K562 (cell line): ENCODE results near the gene SLC8A1. TPM values are rescaled to one million over a fixed set of nuclear protein-coding genes. Genes with fewer than 3 reads are reported as not detected.

ENCODE experiments used
- ATAC-seq: fragments of 200-7000 bp; cut with Tn5 transposase; 3 replicates; pipeline ENCODE4 v1.9.1; 2020; ENCODE audit warnings: moderate library complexity
- BruUV-seq: library from RNA; stranded (reverse); fragments of 400-500 nt; replicated peaks from 2 replicates; lab custom pipeline; 2021; lab: Mats Ljungman, UMichigan
- CTCF ChIA-PET: fragments of 300-600 bp; formaldehyde crosslinking; extraction: SDS; loops from one replicate; lab custom pipeline; 2021; ENCODE audit warnings: low intra/inter-chr PET ratio; lab: Yijun Ruan, JAX
- POLR2A ChIA-PET: fragments of 300-600, 350-650 bp; sonication (Branson Sonifier 250); formaldehyde crosslinking; extraction: SDS; loops from one replicate; lab custom pipeline; 2021; ENCODE audit warnings: antibody characterized with exemption, inconsistent platforms; lab: Yijun Ruan, JAX
- DNase-seq, 4 experiments: peaks; one replicate each; pipeline versions ENCODE4 v3.0.0 to v3.0.0-alpha.2; 2011 to 2018; ENCODE audit warnings: low spot score in 3 of 4, mixed read lengths in 3 of 4; ENCODE audit errors: extremely low read depth in 1 of 4
- FAIRE-seq: peaks from 2 replicates; lab custom pipeline; 2011; peaks lifted over from hg19 to GRCh38; lab: Jason Lieb, UNC
- H2AFZ ChIP-seq: 2 replicates; pipeline ENCODE4 v1.6.0; 2011; ENCODE audit warnings: low read depth, low read length, control low read depth, inconsistent platforms
- H3K27ac ChIP-seq: fragments of 200-600 bp; 3 replicates; pipeline ENCODE4 v1.8.0; 2011; ENCODE audit warnings: low read depth, mild to moderate bottlenecking, control low read depth, inconsistent platforms, low read length, moderate library complexity, mixed read lengths; ENCODE audit errors: extremely low read depth
- H3K27me3 ChIP-seq, 2 experiments: fragments of 300-600 bp in 1 of 2; 2 replicates in 1 of 2; 3 replicates in 1 of 2; pipeline versions ENCODE4 v1.6.0 to v1.8.0; 2011; ENCODE audit warnings: inconsistent platforms in 2 of 2, low read length in 2 of 2, mild to moderate bottlenecking in 1 of 2, mixed read lengths in 1 of 2, moderate library complexity in 1 of 2; ENCODE audit not compliant: control insufficient read depth in 2 of 2, insufficient read depth in 2 of 2
- H3K36me3 ChIP-seq: fragments of 300-600 bp; 3 replicates; pipeline ENCODE4 v1.8.0; 2011; ENCODE audit warnings: mild to moderate bottlenecking, low read length, inconsistent platforms; ENCODE audit not compliant: control insufficient read depth, insufficient read depth
- H3K4me1 ChIP-seq, 2 experiments: fragments of 200-600 bp in 1 of 2; replicated peaks in 1 of 2; 2 replicates in 1 of 2; 3 replicates in 1 of 2; pipeline versions ENCODE4 v1.5.1 to v1.8.0; 2011; ENCODE audit warnings: inconsistent platforms in 2 of 2, low read length in 2 of 2, mild to moderate bottlenecking in 1 of 2, mixed read lengths in 1 of 2, moderate library complexity in 1 of 2; ENCODE audit not compliant: control insufficient read depth in 2 of 2, insufficient read depth in 2 of 2
- H3K4me2 ChIP-seq: 2 replicates; pipeline ENCODE4 v1.6.1; 2011; ENCODE audit warnings: low read length, control low read depth, inconsistent platforms, mixed read lengths; ENCODE audit not compliant: insufficient read depth
- H3K4me3 ChIP-seq: fragments of 200-600 bp; sonication (generic), shearing (Covaris generic); 2 replicates; pipeline ENCODE4 v1.5.1; 2016; ENCODE audit warnings: control low read depth, inconsistent platforms
- H3K79me2 ChIP-seq: fragments of 200-600 bp; 3 replicates; pipeline ENCODE4 v1.8.0; 2011; ENCODE audit warnings: low read length, inconsistent platforms; ENCODE audit not compliant: control insufficient read depth, insufficient read depth
- H3K9ac ChIP-seq, 2 experiments: 2 replicates each; pipeline versions ENCODE4 v1.6.0 to v1.6.1; 2011; ENCODE audit warnings: low read depth in 2 of 2, low read length in 2 of 2, control low read depth in 1 of 2, inconsistent platforms in 1 of 2, mild to moderate bottlenecking in 1 of 2, mixed read lengths in 1 of 2; ENCODE audit not compliant: insufficient read depth in 1 of 2
- H3K9me1 ChIP-seq: one replicate; pipeline ENCODE4 v1.6.0; 2011; ENCODE audit warnings: inconsistent platforms, mild to moderate bottlenecking, low read length, moderate library complexity; ENCODE audit not compliant: control insufficient read depth, insufficient read depth
- H3K9me3 ChIP-seq: replicated peaks from 2 replicates; pipeline ENCODE4 v1.5.1; 2011; ENCODE audit warnings: low read depth, low read length, inconsistent platforms; ENCODE audit not compliant: control insufficient read depth, insufficient read depth
- H4K20me1 ChIP-seq: replicated peaks from 2 replicates; pipeline ENCODE4 v1.6.1; 2011; ENCODE audit warnings: low read length, inconsistent platforms, mixed read lengths; ENCODE audit not compliant: control insufficient read depth, insufficient read depth
- GTF2A2 ChIP-seq: IDR thresholded peaks from 2 replicates; pipeline ENCODE4 v1.6.1; 2016; ENCODE audit warnings: mild to moderate bottlenecking, missing genetic modification characterization, missing compliant biosample characterization
- HIVEP1 ChIP-seq: fragments of 250-450 bp; sonication (Bioruptor Pico); IDR thresholded peaks from 2 replicates; pipeline ENCODE4 v1.4.0; 2020; ENCODE audit warnings: mild to moderate bottlenecking
- MEF2D ChIP-seq: conservative IDR thresholded peaks from 2 replicates; pipeline ENCODE4 v1.6.1; 2016; ENCODE audit warnings: low read depth, missing genetic modification characterization, missing compliant biosample characterization
- MYC ChIP-seq, 2 experiments: fragments of 250-450 bp in 1 of 2; sonication (Bioruptor Pico) in 1 of 2; IDR thresholded peaks; 2 replicates each; pipeline versions ENCODE4 v1.5.1 to v1.6.1; 2012 to 2021; ENCODE audit warnings: low read depth in 2 of 2, borderline replicate concordance in 1 of 2, improper control_type of control experiment in 1 of 2, low read length in 1 of 2, mild to moderate bottlenecking in 1 of 2, moderate library complexity in 1 of 2
- NBN ChIP-seq: fragments of 450-650 bp; IDR thresholded peaks from 2 replicates; pipeline ENCODE4 v1.6.1; 2016; ENCODE audit warnings: low read depth, mild to moderate bottlenecking
- NCOA4 ChIP-seq: fragments of 450-650 bp; IDR thresholded peaks from 2 replicates; pipeline ENCODE4 v1.6.1; 2018; ENCODE audit warnings: mild to moderate bottlenecking; ENCODE audit not compliant: partially characterized antibody
- NCOR1 ChIP-seq: fragments of 450-650 bp; IDR thresholded peaks from 2 replicates; pipeline ENCODE4 v1.6.1; 2016; ENCODE audit warnings: mild to moderate bottlenecking, moderate library complexity
- NFATC3 ChIP-seq: fragments of 450-650 bp; IDR thresholded peaks from 2 replicates; pipeline ENCODE4 v1.6.1; 2017; ENCODE audit warnings: mild to moderate bottlenecking
- PCBP2 ChIP-seq: fragments of 200-400 bp; formaldehyde crosslinking; IDR thresholded peaks from 2 replicates; pipeline ENCODE4 v1.6.1; 2018; ENCODE audit warnings: low read length, low read depth, mild to moderate bottlenecking, moderate library complexity; ENCODE audit not compliant: poor library complexity, severe bottlenecking
- PHF8 ChIP-seq: fragments of 200-600 bp; sonication (generic); IDR thresholded peaks from 2 replicates; pipeline ENCODE4 v1.6.1; 2012; ENCODE audit warnings: mixed run types, mild to moderate bottlenecking, inconsistent platforms, low read length, moderate library complexity, borderline replicate concordance
- PKNOX1 ChIP-seq: fragments of 450-650 bp; IDR thresholded peaks from 2 replicates; pipeline ENCODE4 v1.6.1; 2016
- PTBP1 ChIP-seq: fragments of 200-400 bp; formaldehyde crosslinking; IDR thresholded peaks from 2 replicates; pipeline ENCODE4 v1.6.1; 2017; ENCODE audit warnings: low read depth, low read length
- SMAD1 ChIP-seq: fragments of 150-350 bp; IDR thresholded peaks from 2 replicates; pipeline ENCODE4 v1.6.1; 2014; ENCODE audit warnings: low read length, low read depth; ENCODE audit not compliant: partially characterized antibody
- ZBTB1 ChIP-seq: sonication (generic); formaldehyde crosslinking; IDR thresholded peaks from 2 replicates; pipeline ENCODE4 v1.8.1; 2023; ENCODE audit warnings: missing genetic modification reagents, low read depth, mild to moderate bottlenecking, borderline replicate concordance
- ZFP30 ChIP-seq: fragments of 250-450 bp; sonication (Bioruptor Pico); IDR thresholded peaks from 2 replicates; pipeline ENCODE4 v1.8.0; 2022; ENCODE audit warnings: moderate library complexity, mild to moderate bottlenecking, inconsistent platforms, borderline replicate concordance
- ZNF165 ChIP-seq: fragments of 250-450 bp; sonication (Bioruptor Pico); IDR thresholded peaks from 2 replicates; pipeline ENCODE4 v1.4.0; 2020; ENCODE audit warnings: borderline replicate concordance
- ZNF239 ChIP-seq: fragments of 250-450 bp; sonication (Bioruptor Pico); IDR thresholded peaks from 2 replicates; pipeline ENCODE4 v1.4.0; 2020; ENCODE audit warnings: mild to moderate bottlenecking
- ZNF583 ChIP-seq: fragments of 250-450 bp; sonication (Bioruptor Pico); IDR thresholded peaks from 2 replicates; pipeline ENCODE4 v1.4.0; 2020
- in situ Hi-C: fragments of 300-500 bp; cut with MboI; formaldehyde crosslinking; loops from 4 replicates; pipeline ENCODE4 v1.15.0; 2018; ENCODE audit warnings: inconsistent platforms, mixed read lengths
- intact Hi-C: fragments of 100-400 bp; cut with micrococcal nuclease; formaldehyde crosslinking; loops from 2 replicates; pipeline ENCODE4 v1.14.2; 2022
- polyA plus RNA-seq, 8 experiments: library from polyadenylated mRNA; depleted of rRNA in 4 of 8; stranded (reverse) in 5 of 8; unstranded in 3 of 8; fragments of >200 nt; fragmentation: Nextera tagmentation in 2 of 8; fragmentation: Illumina TruSeq in 1 of 8; extraction: Ambion mirVana in 2 of 8; extraction: Trizol in 1 of 8; gene quantifications; 2 replicates each; pipeline versions ENCODE4 v1.2.1 to v1.2.3, GENCODE V29; 2011 to 2014; ENCODE audit warnings: inconsistent platforms in 1 of 8, missing spikeins in 1 of 8
- total RNA-seq, 7 experiments: library from RNA; depleted of rRNA in 6 of 7; stranded (reverse); fragments of >200 nt in 6 of 7; fragmentation: Illumina TruSeq in 2 of 7; extraction: Trizol in 2 of 7; gene quantifications; 2 replicates each; pipeline versions ENCODE4 v1.2.1 to v1.2.3, GENCODE V29; 2011 to 2021; ENCODE audit warnings: low replicate concordance in 1 of 7
- TF ChIP-seq, protein P1 (sequence below): fragments of 250-450 bp; sonication (Bioruptor Pico); IDR thresholded peaks from 2 replicates; pipeline ENCODE4 v1.6.1; 2021; ENCODE audit warnings: mild to moderate bottlenecking
- TF ChIP-seq, protein P2 (sequence below): IDR thresholded peaks from 2 replicates; pipeline ENCODE4 v1.6.1; 2011; ENCODE audit warnings: borderline replicate concordance, low read depth, mild to moderate bottlenecking, moderate library complexity, low read length; ENCODE audit not compliant: insufficient read depth, poor library complexity, severe bottlenecking

The SLC8A1 gene
- total and polyA plus RNA-seq, 9 of the 15 experiments (the other 6 are each of a cell fraction or from before 2014, with no cell fraction given): not detected

GRCh38 chr2:40480073-40480472 lies 28.2 kb upstream of the SLC8A1 start:
- no peaks in the 10 kb centered on the region; the same call in 1 of the 2 replicates for H3K9me3 ChIP-seq
- H3K27ac ChIP-seq: no peak overlapping the region
- FAIRE-seq: no peak
- no peak overlapping the region for H3K4me3 ChIP-seq
- H3K79me2 ChIP-seq: no peaks in the 10 kb centered on the region
- no peak for ATAC-seq
- no peak for DNase-seq
- intact Hi-C loops (no loop called here), in situ Hi-C loops (no loop called here)
- ChIA-PET CTCF (no interaction called here), POLR2A (no interaction called here)
- no peaks in the 10 kb centered on the region for H3K4me1 ChIP-seq
- no peaks in the 10 kb centered on the region for H4K20me1 ChIP-seq
- H3K36me3 ChIP-seq: no peaks in the 10 kb centered on the region
- BruUV-seq: no TSS peak
- no peaks in the 10 kb centered on the region for H3K27me3 ChIP-seq
- no peak overlapping the region for H3K4me2 ChIP-seq
- no peak overlapping the region for H3K9ac ChIP-seq
- H3K9me1 ChIP-seq: no peaks in the 10 kb centered on the region
- no peak overlapping the region for H2AFZ ChIP-seq
- TF ChIP-seq PCBP2: no peak
- TF ChIP-seq NBN: no peak
- TF ChIP-seq ZFP30 (CRISPR knock-in tag): no peak
- TF ChIP-seq MYC (IDR thresholded peaks at IDR 0.05; ENCODE audit: low read depth, low read length): no peak
- no peak for TF ChIP-seq MYC (CRISPR knock-in tag; IDR thresholded peaks at IDR 0.05; ENCODE audit: borderline replicate concordance, low read depth)
- no peak for TF ChIP-seq HIVEP1 (CRISPR knock-in tag)
- no peak for TF ChIP-seq MEF2D (tag)
- TF ChIP-seq GTF2A2 (tag): no peak
- TF ChIP-seq ZNF583 (CRISPR knock-in tag): no peak
- no peak for TF ChIP-seq NFATC3
- TF ChIP-seq ZNF239: no peak
- TF ChIP-seq ZNF165: no peak
- TF ChIP-seq, protein P1, sequence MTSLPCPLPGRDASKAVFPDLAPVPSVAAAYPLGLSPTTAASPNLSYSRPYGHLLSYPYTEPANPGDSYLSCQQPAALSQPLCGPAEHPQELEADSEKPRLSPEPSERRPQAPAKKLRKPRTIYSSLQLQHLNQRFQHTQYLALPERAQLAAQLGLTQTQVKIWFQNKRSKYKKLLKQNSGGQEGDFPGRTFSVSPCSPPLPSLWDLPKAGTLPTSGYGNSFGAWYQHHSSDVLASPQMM: no peak
- TF ChIP-seq NCOA4: no peak
- TF ChIP-seq PTBP1: no peak
- no peak for TF ChIP-seq SMAD1
- TF ChIP-seq NCOR1: no peak
- TF ChIP-seq, protein P2, sequence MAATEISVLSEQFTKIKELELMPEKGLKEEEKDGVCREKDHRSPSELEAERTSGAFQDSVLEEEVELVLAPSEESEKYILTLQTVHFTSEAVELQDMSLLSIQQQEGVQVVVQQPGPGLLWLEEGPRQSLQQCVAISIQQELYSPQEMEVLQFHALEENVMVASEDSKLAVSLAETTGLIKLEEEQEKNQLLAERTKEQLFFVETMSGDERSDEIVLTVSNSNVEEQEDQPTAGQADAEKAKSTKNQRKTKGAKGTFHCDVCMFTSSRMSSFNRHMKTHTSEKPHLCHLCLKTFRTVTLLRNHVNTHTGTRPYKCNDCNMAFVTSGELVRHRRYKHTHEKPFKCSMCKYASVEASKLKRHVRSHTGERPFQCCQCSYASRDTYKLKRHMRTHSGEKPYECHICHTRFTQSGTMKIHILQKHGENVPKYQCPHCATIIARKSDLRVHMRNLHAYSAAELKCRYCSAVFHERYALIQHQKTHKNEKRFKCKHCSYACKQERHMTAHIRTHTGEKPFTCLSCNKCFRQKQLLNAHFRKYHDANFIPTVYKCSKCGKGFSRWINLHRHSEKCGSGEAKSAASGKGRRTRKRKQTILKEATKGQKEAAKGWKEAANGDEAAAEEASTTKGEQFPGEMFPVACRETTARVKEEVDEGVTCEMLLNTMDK: no peak
- no peak for TF ChIP-seq PKNOX1
- TF ChIP-seq PHF8: no peak
- TF ChIP-seq ZBTB1 (CRISPR knock-in tag): no peak
